ENCODE results near the gene YIPF2. TPM values are rescaled to one million over a fixed set of nuclear protein-coding genes. Genes with fewer than 3 reads are reported as not detected.

Gene YIPF2
- total and polyA plus RNA-seq, 8 donors: 0.58 to 72.3 (median 28.6) TPM

DNA sequence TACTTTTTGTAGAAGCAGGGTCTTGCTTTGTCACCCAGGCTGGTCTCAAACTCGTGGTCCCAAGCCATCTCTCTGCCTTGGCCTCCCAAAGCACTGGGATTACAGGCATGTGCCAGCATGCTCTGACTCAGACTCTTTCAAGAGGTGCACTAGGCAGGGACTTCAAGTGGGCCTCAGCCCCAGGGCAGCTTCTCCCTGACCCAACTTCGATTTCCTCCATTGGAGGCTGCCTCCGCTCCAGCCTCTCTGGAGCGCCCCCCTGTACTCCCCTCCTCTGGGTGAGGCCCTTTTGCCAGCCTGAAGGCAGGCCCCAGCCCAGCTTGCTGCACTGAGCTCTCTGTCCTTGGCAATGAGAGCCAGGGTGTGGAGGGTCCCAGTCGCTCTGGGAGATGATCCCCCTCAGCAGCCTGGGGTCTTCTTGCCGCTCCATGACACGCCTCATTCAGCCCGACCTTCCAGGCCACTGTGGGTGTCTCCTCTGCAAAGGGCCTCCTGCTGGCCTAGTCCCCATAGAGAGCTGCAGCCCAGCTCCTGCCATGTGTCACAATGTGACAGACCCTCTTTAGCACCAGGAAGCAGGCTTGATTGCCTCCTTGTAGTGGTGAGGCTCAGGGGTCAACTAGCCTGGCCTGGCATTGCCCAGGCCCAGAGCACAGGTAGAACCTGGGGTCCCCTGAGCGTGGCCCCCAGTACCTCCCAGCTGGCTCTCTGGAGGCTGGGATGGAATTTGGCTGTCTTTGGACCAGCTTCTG lies 40.6 kb downstream of the YIPF2 start:
- Histone ChIP-seq H3K4me1 (peaks cover 17 to 71% (median 39%) of the 10 kb centered on the region in 4 donors), H3K36me3 (peaks cover 0 to 8% (median 2%) of the 10 kb centered on the region in 4 donors), H3K27ac (peak overlapping the region in 2 of 5 donors; percentile 20 to 39), H3K27me3 (no peaks in the 10 kb centered on the region), H3K4me3 (no peak overlapping the region), H3K9me3 (no peaks in the 10 kb centered on the region)
- TF ChIP-seq EP300 (IDR thresholded peaks at IDR 0.05): no peak
- TF ChIP-seq POLR2A (IDR thresholded peaks at IDR 0.05): no peak
- TF ChIP-seq POLR2AphosphoS5 (IDR thresholded peaks at IDR 0.05): no peak
- no peak for TF ChIP-seq CTCF (IDR thresholded peaks at IDR 0.05)
- WGBS, 5 donors: 77 to 92% (median 90%) methylated on average over 8 to 9 of the region's 9 CpGs
- intact Hi-C loops (cut with DNase I; ENCODE audit: low total_unique reads): no loop called here
- DNase-seq: no peak

- peaks cover 0 to 67% (median 29%) of the 10 kb centered on the region in 4 donors for H3K4me1 ChIP-seq
- WGBS, 5 donors: 73 to 84% (median 82%) methylated on average over 20 of the region's 20 CpGs
- intact Hi-C loops (cut with DNase I; ENCODE audit: low total_unique reads): no loop called here
Observed at GRCh38 chr19:10885201-10886169, 43.0 kb downstream of the YIPF2 start.

GRCh38 chr19:10884274-10884673 lies 44.2 kb downstream of the YIPF2 start:
- WGBS, 5 donors: 43 to 85% (median 75%) methylated on average over 2 of the region's 2 CpGs
- intact Hi-C loops (cut with DNase I; ENCODE audit: low total_unique reads): no loop called here
- DNase-seq: peak in 1 of 2 donors; percentile 73
- Histone ChIP-seq H3K4me3 (no peak overlapping the region), H3K27ac (peak overlapping the region in 3 of 5 donors; percentile 3 to 64 (median 42)), H3K4me1 (peaks cover 2 to 73% (median 33%) of the 10 kb centered on the region in 4 donors), H3K36me3 (peaks cover 0 to 9% (median 3%) of the 10 kb centered on the region in 4 donors), H3K9me3 (no peaks in the 10 kb centered on the region), H3K27me3 (no peaks in the 10 kb centered on the region)
- TF ChIP-seq POLR2AphosphoS5 (IDR thresholded peaks at IDR 0.05): peak in 1 of 3 donors; percentile 37
- no peak for TF ChIP-seq POLR2A (IDR thresholded peaks at IDR 0.05)

More at GRCh38 chr19:10885201-10886169, 43.0 kb downstream of the YIPF2 start:
- Histone ChIP-seq H3K27me3 (no peaks in the 10 kb centered on the region), H3K36me3 (peaks cover 0 to 9% (median 3%) of the 10 kb centered on the region in 4 donors), H3K9me3 (no peaks in the 10 kb centered on the region), H3K27ac (peak overlapping the region in 2 of 5 donors; percentile 17 to 64), H3K4me3 (no peak overlapping the region)
- no peak for DNase-seq
- no peak for TF ChIP-seq EP300 (IDR thresholded peaks at IDR 0.05)
- TF ChIP-seq CTCF (IDR thresholded peaks at IDR 0.05): no peak
- no peak for TF ChIP-seq POLR2A (IDR thresholded peaks at IDR 0.05)
- TF ChIP-seq POLR2AphosphoS5 (IDR thresholded peaks at IDR 0.05): no peak

- TF ChIP-seq POLR2A (IDR thresholded peaks at IDR 0.05): no peak
- no peak for TF ChIP-seq CTCF (IDR thresholded peaks at IDR 0.05)
- no peak for TF ChIP-seq EP300 (IDR thresholded peaks at IDR 0.05)
- TF ChIP-seq POLR2AphosphoS5 (IDR thresholded peaks at IDR 0.05): no peak
- Histone ChIP-seq H3K27ac (no peak overlapping the region), H3K4me3 (no peak overlapping the region), H3K27me3 (no peaks in the 10 kb centered on the region), H3K36me3 (peaks cover 0 to 9% (median 3%) of the 10 kb centered on the region in 4 donors), H3K9me3 (no peaks in the 10 kb centered on the region), H3K4me1 (peaks cover 7 to 76% (median 47%) of the 10 kb centered on the region in 4 donors)
- intact Hi-C loops (cut with DNase I; ENCODE audit: low total_unique reads): no loop called here
- 80 to 91% (median 90%) methylated on average over 7 to 9 of the region's 9 CpGs for WGBS, 5 donors
- no peak for DNase-seq
Observed at GRCh38 chr19:10882108-10882457, 46.4 kb downstream of the YIPF2 start.
